Kasumi-1 (cell line): ENCODE data around the gene EME1.
"Not testable (repeated sequence)": the region's sequence is repeated elsewhere in the genome, so short reads cannot be mapped to it uniquely, and the experiment has no call there.

ENCODE experiments used
- DNase-seq, 2 experiments: peaks; one replicate each; lab custom pipeline; 2025; lab: John Stamatoyannopoulos, UW

The EME1 gene

GRCh38 chr17:50393700-50394099 is 20.7 kb downstream of the EME1 start:
- no peak for DNase-seq

GRCh38 chr17:50394711-50395110 is 21.7 kb downstream of the EME1 start:
- no peak for DNase-seq

- peak; percentile 29 to 36 for DNase-seq
Observed at GRCh38 chr17:50396261-50397110, 23.5 kb downstream of the EME1 start.

GRCh38 chr17:50397111-50397918 is 24.3 kb downstream of the EME1 start, which contains the start of gene LRRC59:
Gene LRRC59 (minus strand): TSS chr17:50397523. CDS start chr17:50397317, 206 bp downstream.
- peak; percentile 92 to 93 for DNase-seq

GRCh38 chr17:50397919-50398285 is 24.9 kb downstream of the EME1 start:
- DNase-seq: no peak

GRCh38 chr17:50398672-50399071 is 25.6 kb downstream of the EME1 start:
- not testable (repeated sequence) for DNase-seq

GRCh38 chr17:50399591-50399990 is 26.6 kb downstream of the EME1 start:
- DNase-seq: not testable (repeated sequence)

- DNase-seq: not testable (repeated sequence)
Observed at GRCh38 chr17:50405351-50405750, 32.3 kb downstream of the EME1 start.

GRCh38 chr17:50406578-50406977 is 33.5 kb downstream of the EME1 start:
- no peak for DNase-seq

GRCh38 chr17:50407921-50408320 is 34.9 kb downstream of the EME1 start:
- DNase-seq: no peak

GRCh38 chr17:50412188-50412732 is 39.2 kb downstream of the EME1 start:
- DNase-seq: no peak

GRCh38 chr17:50414808-50415207 is 41.8 kb downstream of the EME1 start:
- DNase-seq: no peak

- not testable (repeated sequence) for DNase-seq
Observed at GRCh38 chr17:50419577-50419976, 46.5 kb downstream of the EME1 start.

- DNase-seq: no peak
Observed at GRCh38 chr17:50420419-50421112, 47.5 kb downstream of the EME1 start.

GRCh38 chr17:50421308-50422051 is 48.5 kb downstream of the EME1 start:
- peak; percentile 65 to 68 for DNase-seq

- no peak for DNase-seq
Observed at GRCh38 chr17:50422738-50423137, 49.7 kb downstream of the EME1 start.

GRCh38 chr17:50423553-50424159 is 50.6 kb downstream of the EME1 start:
- DNase-seq: peak; percentile 16 to 29

- no peak for DNase-seq
Observed at GRCh38 chr17:50424246-50424995, 51.4 kb downstream of the EME1 start.

GRCh38 chr17:50424996-50425681 is 52.1 kb downstream of the EME1 start:
- no peak for DNase-seq
